Daoy (cell line): Measurements from ENCODE around the gene MTMR4. TPM values are rescaled to one million over a fixed set of nuclear protein-coding genes. Genes with fewer than 3 reads are reported as not detected.
A peak's percentile ranks its signal among the peaks of the same experiment; 100 is the strongest.
"Not testable (repeated sequence)": the region's sequence is repeated elsewhere in the genome, so short reads cannot be mapped to it uniquely, and the experiment has no call there.

ENCODE experiments used
- DNase-seq: peaks from one replicate; pipeline ENCODE4 v3.0.0-alpha.2; 2015; ENCODE audit warnings: low read depth
- total RNA-seq: library from RNA; depleted of rRNA; stranded (reverse); fragments of >200 nt; shearing (Covaris generic); gene quantifications from 2 replicates; pipeline ENCODE4 v1.2.3, GENCODE V29; 2014

Gene MTMR4
- total RNA-seq, 1 experiment from 2014 or later = 19.9 TPM

- DNase-seq = peak; percentile 79
Measured at GRCh38 chr17:58525239-58525638, 10.8 kb upstream of the MTMR4 start.

DNA sequence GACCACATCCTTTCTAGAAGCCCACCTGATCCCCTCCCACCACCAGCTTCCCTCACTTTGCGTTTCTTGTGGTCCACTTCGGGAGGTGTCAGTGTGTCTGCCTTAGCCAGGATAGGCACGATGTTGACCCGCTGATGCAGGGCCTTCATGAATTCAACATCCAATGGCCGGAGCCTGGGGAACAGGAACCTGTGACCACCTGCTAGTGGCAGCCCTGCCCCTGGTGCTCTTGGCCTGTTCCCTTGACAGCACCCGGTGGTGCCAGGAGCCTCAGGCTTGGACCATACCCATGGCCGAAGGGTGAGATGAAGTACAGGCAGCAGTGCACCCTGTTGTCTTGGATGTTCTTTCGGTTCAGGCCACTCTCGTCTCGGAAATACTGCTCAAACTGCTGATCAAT, 7.2 kb upstream of the MTMR4 start:
- no peak for DNase-seq

DNA sequence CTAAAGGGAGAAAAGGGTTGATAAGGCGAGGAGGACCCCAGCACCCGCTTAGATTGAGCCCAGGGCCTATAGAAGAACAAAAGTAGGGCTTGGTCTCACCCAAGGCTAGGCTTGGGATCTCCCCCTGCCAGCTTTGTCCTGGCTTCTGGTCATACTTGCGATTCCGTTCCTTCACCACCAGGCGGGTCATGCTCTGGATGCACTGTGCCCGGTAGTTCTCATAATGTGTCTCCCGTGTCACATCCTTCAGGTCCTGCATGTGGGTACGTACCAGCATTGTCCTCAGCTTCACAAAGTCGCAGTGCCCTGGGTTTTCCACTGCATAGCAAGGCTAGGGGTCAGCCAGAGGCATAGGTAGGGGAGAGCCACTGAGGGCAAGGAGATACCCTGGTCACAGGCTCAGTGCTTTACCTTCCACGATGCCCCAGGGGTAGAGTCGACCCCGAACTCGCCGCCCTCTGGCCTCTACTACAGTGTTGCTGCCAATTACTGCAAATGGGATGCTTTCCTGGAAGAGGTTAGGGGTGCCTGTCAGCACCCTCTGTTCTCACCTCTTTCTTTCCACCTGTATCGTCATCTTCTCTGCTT, 6.5 kb upstream of the MTMR4 start:
- DNase-seq = no peak

GRCh38 chr17:58517928-58518609, 3.6 kb upstream of the MTMR4 start:
- peak; percentile 99 for DNase-seq

DNA sequence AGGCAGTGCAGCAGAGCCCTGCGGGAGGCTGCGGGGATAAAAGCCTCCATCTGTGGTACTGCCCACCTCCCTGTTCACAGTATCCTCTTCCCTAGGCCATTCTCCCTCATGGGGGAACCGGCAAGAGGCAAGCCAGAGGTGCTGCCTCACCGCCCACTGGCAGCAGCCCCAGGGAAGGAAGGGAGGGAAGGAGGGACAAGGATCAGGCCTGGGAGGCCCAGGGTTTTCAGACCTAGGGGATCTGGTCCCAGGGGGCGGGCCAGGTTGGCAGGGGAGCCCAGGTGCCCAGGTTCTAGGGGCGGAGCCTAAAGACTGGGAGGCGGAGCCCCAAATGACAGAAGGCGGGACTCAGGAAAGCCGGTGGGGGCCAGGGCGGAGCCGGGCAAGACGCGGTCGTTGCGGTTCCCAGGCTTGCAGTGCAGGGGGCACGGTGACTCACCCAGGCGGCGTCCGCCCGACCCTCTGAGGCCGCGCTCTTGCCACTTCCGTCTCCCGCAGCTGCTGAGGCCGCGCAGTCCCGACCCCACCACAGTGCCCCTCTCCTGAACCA, 3.0 kb upstream of the MTMR4 start:
- no peak for DNase-seq

DNA sequence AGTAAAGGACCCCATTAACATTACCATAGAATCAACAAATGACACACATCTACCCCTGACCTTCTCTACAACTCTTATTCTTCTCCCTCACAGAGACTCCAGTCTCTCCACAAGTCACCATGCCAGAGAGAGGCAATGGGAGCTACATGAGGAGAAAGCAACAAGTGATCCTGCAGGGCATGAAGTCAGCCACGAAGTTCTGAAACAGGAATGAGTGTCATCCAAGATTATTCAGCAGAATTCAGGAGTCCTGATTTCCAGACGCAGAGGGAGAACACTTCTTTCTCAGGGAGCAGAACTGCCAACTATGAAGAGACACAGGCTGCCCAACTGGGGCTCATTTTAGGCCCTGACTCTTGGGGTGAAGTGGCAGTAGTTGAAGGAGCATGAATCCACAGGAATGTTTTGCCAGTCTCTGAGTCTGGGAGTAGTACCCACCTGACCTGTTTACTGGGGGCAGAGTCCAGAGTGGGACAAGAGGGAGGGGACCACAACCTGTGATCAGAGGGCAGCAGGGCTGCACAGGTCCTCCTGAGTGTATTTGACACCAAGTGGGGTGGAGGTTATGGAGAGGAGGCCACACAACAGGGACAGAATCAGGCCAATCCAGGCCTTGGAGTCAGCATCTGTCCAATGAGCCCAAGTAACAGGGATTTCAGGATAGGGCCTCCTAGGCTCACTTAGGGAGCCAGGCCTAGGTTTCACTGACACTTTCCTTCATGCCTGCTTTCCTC, 2.4 kb upstream of the MTMR4 start:
- no peak for DNase-seq

DNA sequence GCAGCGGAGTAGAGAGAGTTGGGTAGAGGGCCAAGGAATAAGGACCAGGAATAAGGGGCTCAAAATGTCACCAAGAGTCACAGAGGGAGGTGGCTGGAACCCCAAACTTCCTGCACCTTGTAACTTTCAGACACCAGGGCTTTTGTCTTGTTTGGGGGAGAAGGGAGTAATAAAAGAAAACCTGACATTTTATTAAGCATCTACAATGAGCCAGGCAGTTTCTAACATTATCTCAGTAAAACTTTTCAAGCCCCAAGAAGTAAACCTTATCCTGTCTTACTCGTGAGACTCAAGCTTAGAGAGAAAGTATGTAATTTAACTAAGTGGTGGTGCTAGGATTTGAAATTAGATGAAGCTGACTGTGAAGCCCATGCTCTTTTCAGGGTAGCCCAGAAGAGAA, 848 bp upstream of the MTMR4 start:
- no peak for DNase-seq

- no peak for DNase-seq
Measured at GRCh38 chr17:58514770-58515157, 326 bp upstream of the MTMR4 start.

DNA sequence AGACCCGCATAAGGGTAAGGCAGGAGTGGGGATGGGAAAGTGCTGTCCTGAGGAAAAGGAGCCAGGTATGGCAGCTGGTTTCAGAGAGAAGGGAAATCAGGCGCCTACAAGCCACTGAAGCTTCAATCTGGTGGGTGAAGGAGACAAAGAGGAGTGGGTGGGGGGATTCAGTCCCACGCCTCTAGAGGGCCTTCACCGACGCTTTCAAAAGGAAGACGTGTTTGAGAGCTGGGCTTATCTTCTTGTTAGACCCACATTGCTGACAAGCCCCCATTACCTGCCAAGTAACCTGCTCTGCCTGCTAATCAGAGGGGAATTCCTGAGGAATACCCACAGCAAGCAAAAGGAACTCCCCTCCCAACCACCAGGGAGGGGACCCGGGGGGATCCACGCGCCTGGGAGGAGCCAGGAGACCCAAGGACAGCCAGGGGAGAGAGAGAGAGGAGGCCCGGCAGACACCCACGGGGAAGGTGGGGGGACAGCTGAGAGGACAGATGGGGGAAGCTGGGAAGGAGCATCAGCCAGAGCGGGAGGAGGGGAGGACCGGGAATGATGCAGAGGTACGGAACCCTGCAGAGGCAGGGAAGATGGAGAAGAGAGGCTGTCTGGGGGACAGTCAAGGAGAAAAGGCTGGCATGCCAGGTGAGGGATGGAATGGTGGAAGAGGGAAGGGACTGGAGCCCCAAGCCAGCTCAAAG, 1.0 kb downstream of the MTMR4 start:
- no peak for DNase-seq

DNA sequence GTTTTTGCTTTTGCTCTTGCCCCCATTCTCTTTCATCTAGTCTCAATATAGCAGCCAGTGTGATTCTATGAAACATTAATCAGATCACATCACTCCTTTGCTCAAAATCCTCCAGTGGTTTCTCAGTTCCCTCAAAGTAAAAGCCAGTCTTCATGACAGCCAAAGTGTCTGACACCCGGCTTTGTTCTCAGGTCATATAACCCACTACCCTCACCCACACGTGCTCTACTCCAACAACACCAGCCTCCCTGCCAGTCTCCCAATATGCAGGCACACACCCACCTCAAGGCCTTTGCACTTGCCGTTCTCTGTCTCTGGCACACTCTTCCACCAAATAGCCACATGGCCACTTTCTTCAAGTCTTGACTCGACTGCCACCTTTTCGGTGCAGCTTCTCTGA, 4.4 kb downstream of the MTMR4 start:
- no peak for DNase-seq

DNA sequence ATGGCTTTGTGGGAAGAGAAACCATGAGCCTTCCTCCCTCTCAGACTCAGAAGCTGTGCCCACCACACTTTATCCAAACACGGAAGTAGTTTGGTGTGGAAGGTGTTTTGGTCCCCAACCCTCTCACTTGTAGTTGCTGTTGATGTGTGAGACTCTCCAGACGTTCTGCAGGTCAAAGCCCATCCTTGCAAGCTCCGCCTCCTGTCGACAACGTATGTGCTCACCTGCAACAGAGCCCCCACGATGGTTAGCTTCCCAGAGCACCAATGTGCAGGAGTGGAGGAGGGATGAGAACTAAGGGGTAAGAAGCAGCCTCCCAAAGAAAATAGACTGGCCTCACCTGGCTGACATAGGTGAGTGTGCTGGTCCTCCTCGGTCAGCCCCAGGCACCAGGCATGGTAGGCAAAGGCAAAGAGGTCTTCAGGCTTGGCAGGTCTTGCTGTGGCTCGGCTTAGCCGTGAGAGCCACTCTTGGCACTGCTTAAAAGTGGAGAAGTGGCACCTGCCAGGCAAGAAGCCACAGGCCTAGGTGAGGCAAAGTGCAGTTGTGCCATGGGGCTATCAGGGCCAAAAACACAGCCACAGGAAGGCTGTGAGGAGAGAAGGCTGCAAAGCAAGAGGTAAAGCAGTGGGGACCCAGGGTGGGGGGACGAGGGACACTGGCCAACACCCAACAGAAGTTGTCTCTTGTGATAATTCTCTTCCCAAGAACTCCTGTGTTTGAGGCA, 5.9 kb downstream of the MTMR4 start:
- DNase-seq = no peak

- DNase-seq = no peak
Measured at GRCh38 chr17:58507123-58507634, 7.3 kb downstream of the MTMR4 start.

- DNase-seq = no peak
Measured at GRCh38 chr17:58506354-58507080, 7.9 kb downstream of the MTMR4 start.

GRCh38 chr17:58504826-58505351, 9.5 kb downstream of the MTMR4 start:
- no peak for DNase-seq

DNA sequence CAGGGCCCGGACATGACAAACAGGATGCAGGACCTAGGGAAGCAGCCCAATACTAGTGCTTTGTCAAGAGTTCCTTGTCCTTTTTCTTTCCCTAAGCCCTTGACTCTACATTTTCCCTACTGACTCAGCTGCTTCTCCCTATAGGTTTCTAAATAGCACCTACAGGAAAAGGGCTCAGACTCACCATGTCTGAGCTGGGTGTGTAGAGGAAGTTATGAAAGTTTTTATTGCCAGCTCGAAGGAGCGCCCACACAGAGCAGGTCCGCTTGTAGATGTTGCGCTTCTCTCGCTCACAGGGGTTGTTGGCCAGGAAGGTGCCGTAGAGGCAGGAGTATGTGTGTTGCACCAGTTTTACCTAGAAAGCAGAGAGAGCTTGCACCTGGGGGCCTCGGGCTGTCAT, 10.6 kb downstream of the MTMR4 start:
- no peak for DNase-seq

GRCh38 chr17:58503134-58503533, 11.3 kb downstream of the MTMR4 start:
- DNase-seq = not testable (repeated sequence)

- DNase-seq = no peak
Measured at GRCh38 chr17:58501451-58501850, 13.0 kb downstream of the MTMR4 start.

DNA sequence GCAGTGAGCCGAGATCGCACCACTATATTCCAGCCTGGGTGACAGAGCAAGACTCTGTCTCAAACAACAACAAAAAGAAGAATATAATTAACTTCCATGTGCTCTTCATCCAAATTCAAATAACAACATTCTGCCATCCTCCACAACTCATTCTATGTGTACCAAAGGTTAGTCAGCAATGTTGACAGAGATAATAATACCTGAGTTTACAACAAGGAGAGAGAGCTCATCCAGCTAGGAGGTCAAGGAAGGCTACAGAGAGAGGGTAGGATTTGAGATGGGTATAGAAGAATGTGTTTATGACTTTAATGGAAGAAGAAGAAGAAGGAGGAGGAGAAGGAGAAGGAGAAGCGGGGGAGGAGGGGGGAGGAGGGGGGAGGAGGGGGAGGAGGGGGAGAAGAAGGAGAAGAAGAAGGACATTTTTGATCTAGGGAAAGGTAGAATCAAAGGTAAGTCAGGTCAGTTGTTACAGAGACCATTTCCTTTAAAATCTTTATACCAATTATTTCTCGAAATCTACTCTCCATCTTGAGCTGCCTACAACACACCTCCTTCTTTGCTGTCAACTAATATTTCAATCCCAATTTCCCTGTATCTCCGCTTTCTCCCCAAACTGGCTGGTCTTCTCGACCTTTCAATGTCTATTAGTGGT, 16.1 kb downstream of the MTMR4 start:
- DNase-seq = no peak

- DNase-seq = no peak
Measured at GRCh38 chr17:58493506-58493905, 20.9 kb downstream of the MTMR4 start.
